Putamen (tissue), 1 donor: ENCODE data around the gene PANK3.
"Not testable (repeated sequence)": the region's sequence is repeated elsewhere in the genome, so short reads cannot be mapped to it uniquely, and the experiment has no call there.

Experiments used
- DNase-seq: peaks from one replicate; pipeline ENCODE4 v3.0.0-alpha.2; 2016; ENCODE audit warnings: low spot score

PANK3 gene

GRCh38 chr5:168592014-168592368 lies 12.8 kb upstream of the PANK3 start:
- DNase-seq, result no peak

- DNase-seq, result no peak
Observed at GRCh38 chr5:168591302-168592013, 12.3 kb upstream of the PANK3 start.

GRCh38 chr5:168590666-168591065 lies 11.5 kb upstream of the PANK3 start:
- DNase-seq, result no peak

GRCh38 chr5:168587987-168588386 lies 8.8 kb upstream of the PANK3 start:
- DNase-seq, result no peak

GRCh38 chr5:168585119-168585856 lies 6.1 kb upstream of the PANK3 start:
- no peak for DNase-seq

GRCh38 chr5:168583742-168584482 lies 4.7 kb upstream of the PANK3 start:
- DNase-seq, result no peak

GRCh38 chr5:168580814-168581469 lies 1.8 kb upstream of the PANK3 start:
- not testable (repeated sequence) for DNase-seq

GRCh38 chr5:168580227-168580508 lies 1.0 kb upstream of the PANK3 start:
- no peak for DNase-seq

GRCh38 chr5:168579488-168580226 lies 489 bp upstream of the PANK3 start:
- peak; percentile 100 for DNase-seq

GRCh38 chr5:168578006-168578405 lies 1.2 kb downstream of the PANK3 start:
- no peak for DNase-seq

- no peak for DNase-seq
Observed at GRCh38 chr5:168575391-168576372, 3.5 kb downstream of the PANK3 start.

GRCh38 chr5:168574156-168574555 lies 5.0 kb downstream of the PANK3 start:
- not testable (repeated sequence) for DNase-seq

GRCh38 chr5:168573663-168574062 lies 5.5 kb downstream of the PANK3 start:
- DNase-seq, result not testable (repeated sequence)

GRCh38 chr5:168570490-168571328 lies 8.5 kb downstream of the PANK3 start:
- DNase-seq, result no peak

GRCh38 chr5:168568738-168569137 lies 10.4 kb downstream of the PANK3 start:
- DNase-seq, result no peak

GRCh38 chr5:168563959-168564358 lies 15.2 kb downstream of the PANK3 start:
- no peak for DNase-seq

GRCh38 chr5:168562279-168562678 lies 16.9 kb downstream of the PANK3 start:
- no peak for DNase-seq

GRCh38 chr5:168557389-168557788 lies 21.8 kb downstream of the PANK3 start:
- no peak for DNase-seq

GRCh38 chr5:168553377-168554130 lies 25.6 kb downstream of the PANK3 start:
- DNase-seq, result no peak
